HTR-8/SVneo (cell line): ENCODE measurements around the gene FAM81A.
"Not testable (repeated sequence)": the region's sequence is repeated elsewhere in the genome, so short reads cannot be mapped to it uniquely, and the experiment has no call there.

Experiments
- DNase-seq: peaks from one replicate; pipeline ENCODE4 v3.0.0; 2011; ENCODE audit warnings: low spot score, mixed read lengths; ENCODE audit not compliant: insufficient read length
- FAIRE-seq: peaks from 2 replicates; lab custom pipeline; 2011; peaks lifted over from hg19 to GRCh38; lab: Jason Lieb, UNC

FAM81A gene

GRCh38 chr15:59420986-59421618, 16.9 kb upstream of the FAM81A start:
- DNase-seq (no peak), FAIRE-seq (no peak)

- FAIRE-seq (no peak), DNase-seq (no peak)
Measured at GRCh38 chr15:59424616-59425015, 13.4 kb upstream of the FAM81A start.

- DNase-seq, FAIRE-seq: not testable (repeated sequence)
Measured at GRCh38 chr15:59428898-59429297, 9.1 kb upstream of the FAM81A start.

GRCh38 chr15:59432389-59432788, 5.6 kb upstream of the FAM81A start:
- DNase-seq, result no peak
- FAIRE-seq, result no peak

GRCh38 chr15:59434481-59434880, 3.5 kb upstream of the FAM81A start:
- DNase-seq (no peak), FAIRE-seq (no peak)

GRCh38 chr15:59436774-59437141, 1.2 kb upstream of the FAM81A start:
- FAIRE-seq (no peak), DNase-seq (no peak)

GRCh38 chr15:59437142-59437816, 707 bp upstream of the FAM81A start:
- DNase-seq, result no peak
- FAIRE-seq, result no peak

- FAIRE-seq (no peak), DNase-seq (no peak)
Measured at GRCh38 chr15:59438625-59439290, 772 bp downstream of the FAM81A start.

- FAIRE-seq (no peak), DNase-seq (no peak)
Measured at GRCh38 chr15:59439576-59439975, 1.6 kb downstream of the FAM81A start.

- no peak for DNase-seq
Measured at GRCh38 chr15:59443341-59444072, 5.5 kb downstream of the FAM81A start.

GRCh38 chr15:59444081-59444835, 6.3 kb downstream of the FAM81A start:
- DNase-seq, result no peak
- no peak for FAIRE-seq

More at GRCh38 chr15:59443341-59444072, 5.5 kb downstream of the FAM81A start:
- FAIRE-seq, result no peak

GRCh38 chr15:59444980-59445545, 7.1 kb downstream of the FAM81A start:
- FAIRE-seq (no peak), DNase-seq (no peak)

GRCh38 chr15:59446232-59446957, 8.4 kb downstream of the FAM81A start:
- FAIRE-seq (no peak), DNase-seq (no peak)

- FAIRE-seq, result no peak
Measured at GRCh38 chr15:59447367-59447766, 9.4 kb downstream of the FAM81A start.

GRCh38 chr15:59448871-59449270, 10.9 kb downstream of the FAM81A start:
- DNase-seq, result no peak
- no peak for FAIRE-seq

More at GRCh38 chr15:59447367-59447766, 9.4 kb downstream of the FAM81A start:
- DNase-seq, result no peak

- DNase-seq (no peak), FAIRE-seq (no peak)
Measured at GRCh38 chr15:59453474-59454215, 15.7 kb downstream of the FAM81A start.

GRCh38 chr15:59456114-59456513, 18.1 kb downstream of the FAM81A start:
- FAIRE-seq, result no peak
- DNase-seq, result no peak

GRCh38 chr15:59457103-59457502, 19.1 kb downstream of the FAM81A start:
- DNase-seq (no peak), FAIRE-seq (no peak)
